Breast epithelium (tissue), 3 donors: ENCODE data around the gene DCDC2C.

ENCODE experiments used
- CTCF ChIP-seq, 3 donors: fragments of 450-650 bp; IDR thresholded peaks; one replicate each; pipeline ENCODE4 v1.5.1; 2016 to 2017; ENCODE audit warnings: antibody characterized with exemption in 3 of 3, mild to moderate bottlenecking in 3 of 3, moderate library complexity in 3 of 3
- POLR2A ChIP-seq: fragments of 450-650 bp; IDR thresholded peaks from one replicate; pipeline ENCODE4 v1.6.1; 2016; ENCODE audit warnings: antibody characterized with exemption, mild to moderate bottlenecking, moderate library complexity
- POLR2AphosphoS5 ChIP-seq, 3 donors: sonication (generic); formaldehyde crosslinking; IDR thresholded peaks; one replicate each; pipeline ENCODE4 v1.6.1; 2017; ENCODE audit warnings: antibody characterized with exemption in 3 of 3

- TF ChIP-seq CTCF (IDR thresholded peaks at IDR 0.05) = no peak
- TF ChIP-seq POLR2AphosphoS5 (IDR thresholded peaks at IDR 0.05) = no peak
- no peak for TF ChIP-seq POLR2A
These were observed 47.9 kb downstream of the DCDC2C start for GRCh38 chr2:3751251-3751650.
